PC-3 (cell line): ENCODE measurements around the gene UPF2. TPM values are rescaled to one million over a fixed set of nuclear protein-coding genes. Genes with fewer than 3 reads are reported as not detected.

Source experiments
- ATAC-seq: fragments of 200-7000 bp; cut with Tn5 transposase; 2 replicates; pipeline ENCODE4 v1.9.1; 2020; ENCODE audit warnings: mild to moderate bottlenecking, moderate library complexity
- BruUV-seq: library from RNA; stranded (reverse); fragments of 400-500 nt; replicated peaks from 2 replicates; lab custom pipeline; 2021; lab: Mats Ljungman, UMichigan
- CTCF ChIA-PET: fragments of 300-600 bp; sonication (Branson Sonifier 250); formaldehyde crosslinking; loops from one replicate; lab custom pipeline; 2022; ENCODE audit warnings: antibody characterized with exemption; lab: Charles Lee
- POLR2A ChIA-PET: fragments of 300-600 bp; sonication (Branson Sonifier 250); formaldehyde crosslinking; loops from one replicate; lab custom pipeline; 2022; ENCODE audit warnings: antibody characterized with exemption; ENCODE audit not compliant: unreplicated experiment; lab: Charles Lee
- DNase-seq: peaks from one replicate; pipeline ENCODE4 v3.0.0-alpha.2; 2015
- H2AFZ ChIP-seq: fragments of 300-600 bp; sonication (generic); 2 replicates; pipeline ENCODE4 v1.6.0; 2016; ENCODE audit warnings: antibody characterized with exemption, low read length
- H3F3A ChIP-seq: fragments of 300-600 bp; sonication (generic); one replicate; pipeline ENCODE4 v1.6.0; 2017; ENCODE audit warnings: antibody characterized with exemption, low read length, control low read depth, mild to moderate bottlenecking; ENCODE audit not compliant: unreplicated experiment
- H3K27ac ChIP-seq: fragments of 300-600 bp; sonication (generic); 2 replicates; pipeline ENCODE4 v1.5.1; 2016; ENCODE audit warnings: mild to moderate bottlenecking, low read length
- H3K27me3 ChIP-seq: fragments of 300-600 bp; sonication (generic); 2 replicates; pipeline ENCODE4 v1.6.1; 2016; ENCODE audit warnings: low read length, mixed read lengths
- H3K36me3 ChIP-seq: fragments of 300-600 bp; sonication (generic); 2 replicates; pipeline ENCODE4 v1.6.1; 2016; ENCODE audit warnings: low read depth, mixed run types, low read length, mixed read lengths
- H3K4me1 ChIP-seq: fragments of 300-600 bp; sonication (generic); 2 replicates; pipeline ENCODE4 v1.5.1; 2016; ENCODE audit warnings: low read length; ENCODE audit not compliant: insufficient read depth
- H3K4me2 ChIP-seq: fragments of 300-600 bp; sonication (generic); 2 replicates; pipeline ENCODE4 v1.6.0; 2016; ENCODE audit warnings: low read length
- H3K4me3 ChIP-seq: fragments of 300-600 bp; sonication (generic); 2 replicates; pipeline ENCODE4 v1.5.1; 2016; ENCODE audit warnings: mild to moderate bottlenecking, low read length, mixed read lengths
- H3K79me2 ChIP-seq: fragments of 300-600 bp; sonication (generic); 2 replicates; pipeline ENCODE4 v1.6.1; 2017; ENCODE audit warnings: low read length, mixed read lengths
- H3K9ac ChIP-seq: fragments of 300-600 bp; sonication (generic); 2 replicates; pipeline ENCODE4 v1.6.0; 2016; ENCODE audit warnings: mild to moderate bottlenecking, low read length
- H3K9me2 ChIP-seq: fragments of 300-600 bp; sonication (generic); replicated peaks from 2 replicates; pipeline ENCODE4 v1.6.1; 2016; ENCODE audit warnings: mixed run types, low read length, mixed read lengths
- H3K9me3 ChIP-seq: fragments of 300-600 bp; sonication (generic); 2 replicates; pipeline ENCODE4 v1.6.1; 2016; ENCODE audit warnings: low read length, mixed read lengths
- H4K20me1 ChIP-seq: fragments of 300-600 bp; sonication (generic); 2 replicates; pipeline ENCODE4 v1.6.1; 2016; ENCODE audit warnings: low read length, mixed read lengths
- EZH2 ChIP-seq: fragments of 300-600 bp; sonication (generic); IDR thresholded peaks from one replicate; pipeline ENCODE4 v1.6.1; 2017; ENCODE audit warnings: antibody characterized with exemption, mild to moderate bottlenecking, low read length; ENCODE audit not compliant: unreplicated experiment
- EZH2phosphoT487 ChIP-seq: fragments of 300-600 bp; sonication (generic); IDR thresholded peaks from 2 replicates; pipeline ENCODE4 v1.6.1; 2018; ENCODE audit warnings: mild to moderate bottlenecking, antibody characterized with exemption, low read length, borderline replicate concordance
- intact Hi-C: fragments of 100-400 bp; cut with micrococcal nuclease; formaldehyde crosslinking; loops from 2 replicates; pipeline ENCODE4 v1.9.0; 2023
- total RNA-seq: library from RNA; depleted of rRNA; stranded (reverse); fragments of >200 nt; gene quantifications from 2 replicates; pipeline ENCODE4 v1.2.3, GENCODE V29; 2014
- TF ChIP-seq, protein P1 (sequence below): fragments of 300-600 bp; sonication (generic); conservative IDR thresholded peaks from 2 replicates; pipeline ENCODE4 v1.5.1; 2017; ENCODE audit warnings: antibody characterized with exemption, low read depth, mild to moderate bottlenecking, low read length

The UPF2 gene
- total RNA-seq, 1 experiment from 2014 or later = 12.0 TPM

DNA sequence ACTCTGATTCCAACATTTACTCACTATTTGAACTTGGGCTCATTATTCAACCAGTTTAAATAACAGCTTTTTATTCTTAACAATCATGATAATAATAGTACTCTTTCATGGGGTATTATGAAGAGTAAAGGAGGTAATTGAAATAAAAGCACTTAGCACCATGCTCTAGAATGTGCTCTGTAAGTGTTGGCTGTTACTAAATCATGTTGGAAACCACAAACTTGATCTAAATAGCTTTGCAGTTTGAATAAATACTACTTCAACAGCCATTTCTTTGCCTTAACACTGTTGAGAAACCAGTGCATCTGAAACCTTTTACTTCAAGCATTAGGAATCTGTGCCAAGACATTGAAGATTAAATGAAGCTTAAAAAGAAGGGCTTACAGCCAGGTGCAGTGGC, 7.9 kb upstream of the UPF2 start:
- intact Hi-C loops = no loop called here
- no peak for DNase-seq
- no peaks in the 10 kb centered on the region for H3K4me1 ChIP-seq
- H3K4me3 ChIP-seq = no peak overlapping the region
- H4K20me1 ChIP-seq = no peaks in the 10 kb centered on the region
- H3K4me2 ChIP-seq = no peak overlapping the region
- no peak for TF ChIP-seq EZH2
- TF ChIP-seq, protein P1, sequence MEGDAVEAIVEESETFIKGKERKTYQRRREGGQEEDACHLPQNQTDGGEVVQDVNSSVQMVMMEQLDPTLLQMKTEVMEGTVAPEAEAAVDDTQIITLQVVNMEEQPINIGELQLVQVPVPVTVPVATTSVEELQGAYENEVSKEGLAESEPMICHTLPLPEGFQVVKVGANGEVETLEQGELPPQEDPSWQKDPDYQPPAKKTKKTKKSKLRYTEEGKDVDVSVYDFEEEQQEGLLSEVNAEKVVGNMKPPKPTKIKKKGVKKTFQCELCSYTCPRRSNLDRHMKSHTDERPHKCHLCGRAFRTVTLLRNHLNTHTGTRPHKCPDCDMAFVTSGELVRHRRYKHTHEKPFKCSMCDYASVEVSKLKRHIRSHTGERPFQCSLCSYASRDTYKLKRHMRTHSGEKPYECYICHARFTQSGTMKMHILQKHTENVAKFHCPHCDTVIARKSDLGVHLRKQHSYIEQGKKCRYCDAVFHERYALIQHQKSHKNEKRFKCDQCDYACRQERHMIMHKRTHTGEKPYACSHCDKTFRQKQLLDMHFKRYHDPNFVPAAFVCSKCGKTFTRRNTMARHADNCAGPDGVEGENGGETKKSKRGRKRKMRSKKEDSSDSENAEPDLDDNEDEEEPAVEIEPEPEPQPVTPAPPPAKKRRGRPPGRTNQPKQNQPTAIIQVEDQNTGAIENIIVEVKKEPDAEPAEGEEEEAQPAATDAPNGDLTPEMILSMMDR = no peak
- no peak for TF ChIP-seq EZH2phosphoT487
- no peaks in the 10 kb centered on the region for H3K27me3 ChIP-seq
- CTCF ChIA-PET = no interaction called here
- POLR2A ChIA-PET = no interaction called here
- no peak for ATAC-seq
- H3K79me2 ChIP-seq = no peaks in the 10 kb centered on the region
- no peak overlapping the region for H2AFZ ChIP-seq
- H3K36me3 ChIP-seq = no peaks in the 10 kb centered on the region
- H3K9ac ChIP-seq = no peak overlapping the region
- no peaks in the 10 kb centered on the region for H3K9me2 ChIP-seq
- no peaks in the 10 kb centered on the region for H3F3A ChIP-seq
- no peaks in the 10 kb centered on the region for H3K9me3 ChIP-seq
- H3K27ac ChIP-seq = no peak overlapping the region
- no TSS peak for BruUV-seq

DNA sequence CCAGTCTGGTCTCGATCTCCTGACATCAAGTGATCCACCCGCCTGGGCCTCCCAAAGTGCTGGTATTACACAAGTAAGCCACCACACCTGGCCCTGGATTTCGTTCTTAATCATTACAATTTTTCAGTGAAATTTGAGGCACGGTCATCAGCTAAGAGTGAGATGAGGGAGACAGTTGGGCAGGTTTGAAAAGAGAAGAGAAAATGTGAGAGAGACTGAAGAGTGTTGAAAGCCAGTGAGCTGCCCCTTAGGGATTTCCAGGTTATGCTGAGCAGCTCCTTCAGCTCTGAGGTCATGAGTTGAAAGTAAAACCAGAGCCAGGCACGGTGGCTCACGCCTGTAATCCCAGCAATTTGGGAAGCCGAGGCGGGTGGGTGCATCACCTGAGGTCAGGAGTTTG, 5.9 kb upstream of the UPF2 start:
- ChIA-PET CTCF (no interaction called here), POLR2A (no interaction called here)

DNA sequence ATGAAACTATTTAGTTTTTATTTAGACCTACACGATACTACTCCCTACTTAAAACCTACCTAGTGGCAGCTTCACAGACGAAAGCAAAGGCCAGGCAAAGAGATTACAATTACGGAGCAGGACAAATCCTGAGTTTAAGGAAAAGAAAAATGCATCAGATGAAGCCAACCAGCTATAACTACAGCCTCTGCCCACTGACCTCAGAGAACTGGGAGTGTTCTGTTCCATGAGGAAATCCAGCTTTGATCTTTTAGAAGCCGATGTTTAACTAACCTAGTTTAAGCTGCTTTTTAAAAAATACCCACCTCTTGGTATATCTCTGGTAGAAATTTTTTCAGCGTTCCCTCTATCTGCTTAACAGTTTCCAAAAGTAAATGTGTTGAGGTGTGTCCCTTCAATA, 3.0 kb upstream of the UPF2 start:
- H3K9ac ChIP-seq = no peak overlapping the region
- H3K4me2 ChIP-seq = no peak overlapping the region
- ChIA-PET POLR2A (no interaction called here), CTCF (no interaction called here)
- peaks cover 11% of the 10 kb centered on the region for H3K4me1 ChIP-seq
- H3F3A ChIP-seq = no peaks in the 10 kb centered on the region
- H4K20me1 ChIP-seq = no peaks in the 10 kb centered on the region
- no peak overlapping the region for H3K27ac ChIP-seq
- intact Hi-C loops = no loop called here
- no peaks in the 10 kb centered on the region for H3K27me3 ChIP-seq
- no peak overlapping the region for H3K4me3 ChIP-seq
- no peak overlapping the region for H2AFZ ChIP-seq
- DNase-seq (no peak), ATAC-seq (no peak)
- no peaks in the 10 kb centered on the region for H3K9me2 ChIP-seq
- H3K79me2 ChIP-seq = peaks cover 20% of the 10 kb centered on the region
- no peaks in the 10 kb centered on the region for H3K9me3 ChIP-seq
- BruUV-seq = no TSS peak
- no peaks in the 10 kb centered on the region for H3K36me3 ChIP-seq
- TF ChIP-seq EZH2 (no peak), EZH2phosphoT487 (no peak)
- TF ChIP-seq, protein P1 = no peak

More for the DNA sequence above, 5.9 kb upstream of the UPF2 start:
- Histone ChIP-seq H3K4me2 (no peak overlapping the region), H3K9me3 (no peaks in the 10 kb centered on the region), H3F3A (no peaks in the 10 kb centered on the region), H3K27me3 (no peaks in the 10 kb centered on the region), H3K9ac (no peak overlapping the region), H3K9me2 (no peaks in the 10 kb centered on the region), H3K4me3 (no peak overlapping the region), H3K79me2 (no peaks in the 10 kb centered on the region), H3K36me3 (no peaks in the 10 kb centered on the region), H4K20me1 (no peaks in the 10 kb centered on the region), H2AFZ (no peak overlapping the region), H3K27ac (no peak overlapping the region), H3K4me1 (peaks cover 3% of the 10 kb centered on the region)
- no peak for ATAC-seq
- intact Hi-C loops = no loop called here
- no TSS peak for BruUV-seq
- TF ChIP-seq EZH2phosphoT487 = no peak
- DNase-seq = no peak
